Heart left ventricle (tissue), 16 donors: ENCODE data around the gene ZDHHC14. TPM values are rescaled to one million over a fixed set of nuclear protein-coding genes. Genes with fewer than 3 reads are reported as not detected.

ENCODE experiments used
- ATAC-seq, 4 donors: fragments of 200-7000 bp; cut with Tn5 transposase; one replicate each; pipeline ENCODE4 v1.9.1; 2020 to 2022; ENCODE audit warnings: moderate library complexity in 4 of 4, mild to moderate bottlenecking in 3 of 4, moderate number of reproducible peaks in 1 of 4
- DNase-seq, 5 donors: peaks; one replicate each; pipeline ENCODE4 v3.0.0-alpha.2; 2020
- H3K27ac ChIP-seq, 12 donors: fragments of 200-600 bp; sonication (generic) in 4 of 12; one replicate each; pipeline versions ENCODE4 v1.5.0 to v1.8.0; 2016 to 2022; ENCODE audit warnings: mild to moderate bottlenecking in 2 of 12
- H3K27me3 ChIP-seq, 9 donors: fragments of 200-600 bp; sonication (generic) in 2 of 9; one replicate each; pipeline versions ENCODE4 v1.5.1 to v1.8.0; 2016 to 2022; ENCODE audit warnings: mild to moderate bottlenecking in 3 of 9
- H3K36me3 ChIP-seq, 9 donors: fragments of 200-600 bp; sonication (generic) in 2 of 9; one replicate each; pipeline versions ENCODE4 v1.5.0 to v1.8.0; 2018 to 2022; ENCODE audit warnings: mild to moderate bottlenecking in 2 of 9
- H3K4me1 ChIP-seq, 12 donors: fragments of 200-600 bp; sonication (generic) in 4 of 12; one replicate each; pipeline versions ENCODE4 v1.5.0 to v1.8.0; 2016 to 2022; ENCODE audit warnings: mild to moderate bottlenecking in 3 of 12
- H3K4me3 ChIP-seq, 12 donors: fragments of 200-600 bp; sonication (generic) in 4 of 12; one replicate each; pipeline versions ENCODE4 v1.5.0 to v1.8.0; 2017 to 2022; ENCODE audit warnings: mild to moderate bottlenecking in 9 of 12, moderate library complexity in 4 of 12
- H3K9me3 ChIP-seq, 12 donors: fragments of 200-600 bp; sonication (generic) in 4 of 12; one replicate each; pipeline versions ENCODE4 v1.5.0 to v1.8.0; 2016 to 2022; ENCODE audit warnings: mild to moderate bottlenecking in 1 of 12
- CTCF ChIP-seq, 12 donors: fragments of 200-600 bp; sonication (generic) in 4 of 12; IDR thresholded peaks; one replicate each; pipeline versions ENCODE4 v1.5.0 to v1.8.0; 2018 to 2022; ENCODE audit warnings: antibody characterized with exemption in 12 of 12, mild to moderate bottlenecking in 5 of 12
- POLR2A ChIP-seq, 2 donors: fragments of 450-650 bp; IDR thresholded peaks; one replicate each; pipeline ENCODE4 v1.6.1; 2017; ENCODE audit warnings: antibody characterized with exemption in 2 of 2, mild to moderate bottlenecking in 2 of 2, moderate library complexity in 2 of 2
- WGBS, 4 donors: extraction: QIAGEN DNeasy Blood & Tissue Kit in 2 of 4; methylation state at CpG; one replicate each; pipeline versions ENCODE4 v1.1.5 to v1.1.7; 2013 to 2018; 5-methylcytosine and 5-hydroxymethylcytosine counted together
- intact Hi-C, 10 donors: fragments of 100-400 bp; cut with DNase I; formaldehyde crosslinking; loops; one replicate each; pipeline versions ENCODE4 v1.11.1 to v1.14.2; 2022
- polyA plus RNA-seq, 2 donors: library from polyadenylated mRNA; stranded (reverse); fragments of 200-250 nt; gene quantifications; one replicate each; pipeline ENCODE4 v1.2.3, GENCODE V29; 2013
- total RNA-seq, 9 donors: library from RNA; depleted of rRNA in 2 of 9; stranded (reverse); fragments of >200 nt in 2 of 9; fragmentation: NEBNext Ultra II Directional in 3 of 9; extraction: Animal tissue kit (Norgen Biotek cat#: 25700) in 3 of 9; gene quantifications; one replicate each; pipeline versions ENCODE4 v1.1.0 to v1.2.4, GENCODE V29; 2016 to 2023
- donor health status: ischemic (EF 13 %, LVEDD 7.1; RV severe dilation, severe dysfunction).
- donor health status: healthy with polysubstance abuse.
- donor health status: DM: no; HTN: yes; CAD: no.
- donor health status: DM: no; HTN: no; CAD: no.
- donor health status: ischemic (EF 25% LVEDD 6.9; RV normal size, moderate dysfunction).
- donor health status: ischemic (EF 25% LVEDD 5.7; RV mildly dilated, moderate dysfunction).
- donor health status: healthy.
- donor health status: DM: yes; HTN: yes; CAD: no.
- donor health status: ischemic (EF 35%, LVEDD 5.7; RV mildly dilated, moderate dysfunction).
- donor health status: nonischemic (EF 11% LVEDD 7.7; RV severe dilation, severe dysfunction).
- donor health status: DM: yes; HTN: yes; CAD: no.
- donor health status: PGD.
- donor health status: ischemic (EF 29% LVEDD 5.4; RV normal size, mild dysfunction).
- donor health status: nonischemic (EF 23%, LVEDD 6.1; RV moderate dilation, normal function).

Gene ZDHHC14
- total and polyA plus RNA-seq, 11 donors, result 7.0 to 25.8 (median 15.4) TPM

- DNase-seq (peak in 3 of 5 donors; percentile 33 to 57 (median 47)), ATAC-seq (peak; percentile 59 to 68 (median 64))
- Histone ChIP-seq H3K27me3 (no peaks in the 10 kb centered on the region), H3K27ac (peak overlapping the region in 2 of 12 donors; percentile 4 to 32), H3K4me3 (peak overlapping the region in 3 of 12 donors; percentile 10 to 12 (median 11)), H3K36me3 (no peaks in the 10 kb centered on the region), H3K9me3 (no peaks in the 10 kb centered on the region), H3K4me1 (peaks cover 0 to 16% (median 2%) of the 10 kb centered on the region in 12 donors)
- intact Hi-C loops, result no loop called here
- WGBS, 4 donors, result 32 to 59% (median 47%) methylated on average over 20 to 21 of the region's 21 CpGs
- TF ChIP-seq CTCF (IDR thresholded peaks at IDR 0.05) (no peak), POLR2A (IDR thresholded peaks at IDR 0.05) (no peak)
These were observed 137.6 kb downstream of the ZDHHC14 start for GRCh38 chr6:157518397-157519250.

- peak overlapping the region in 1 of 12 donors; percentile 32 for H3K27ac ChIP-seq
These were observed 138.5 kb downstream of the ZDHHC14 start for GRCh38 chr6:157519255-157520116.

GRCh38 chr6:157520117-157520406 lies 139.1 kb downstream of the ZDHHC14 start:
- H3K9me3 ChIP-seq, result no peaks in the 10 kb centered on the region
- no peak overlapping the region for H3K27ac ChIP-seq
- H3K4me1 ChIP-seq, result peaks cover 0 to 16% (median 2%) of the 10 kb centered on the region in 12 donors
- intact Hi-C loops, result no loop called here
- no peaks in the 10 kb centered on the region for H3K36me3 ChIP-seq
- WGBS, 4 donors, result 90 to 100% (median 96%) methylated on average over 2 of the region's 2 CpGs
- no peaks in the 10 kb centered on the region for H3K27me3 ChIP-seq
- ATAC-seq, result peak in 1 of 4 donors; percentile 10
- no peak overlapping the region for H3K4me3 ChIP-seq
- no peak for TF ChIP-seq POLR2A (IDR thresholded peaks at IDR 0.05)
- no peak for TF ChIP-seq CTCF (IDR thresholded peaks at IDR 0.05)
- no peak for DNase-seq

More at GRCh38 chr6:157519255-157520116, 138.5 kb downstream of the ZDHHC14 start:
- intact Hi-C loops, result no loop called here
- H3K36me3 ChIP-seq, result no peaks in the 10 kb centered on the region
- H3K4me3 ChIP-seq, result peak overlapping the region in 1 of 12 donors; percentile 11
- ATAC-seq, result no peak
- DNase-seq, result no peak
- WGBS, 4 donors, result 86 to 90% (median 89%) methylated on average over 15 of the region's 15 CpGs
- no peaks in the 10 kb centered on the region for H3K27me3 ChIP-seq
- H3K9me3 ChIP-seq, result no peaks in the 10 kb centered on the region
- H3K4me1 ChIP-seq, result peaks cover 0 to 16% (median 2%) of the 10 kb centered on the region in 12 donors
- TF ChIP-seq CTCF (IDR thresholded peaks at IDR 0.05), result no peak
- TF ChIP-seq POLR2A (IDR thresholded peaks at IDR 0.05), result no peak
